ENCODE measurements around the gene ELK1. TPM values are rescaled to one million over a fixed set of nuclear protein-coding genes. Genes with fewer than 3 reads are reported as not detected.

Gene ELK1
- total RNA-seq, 2 donors from 2014 or later, result 23.8 to 33.4 TPM

DNA sequence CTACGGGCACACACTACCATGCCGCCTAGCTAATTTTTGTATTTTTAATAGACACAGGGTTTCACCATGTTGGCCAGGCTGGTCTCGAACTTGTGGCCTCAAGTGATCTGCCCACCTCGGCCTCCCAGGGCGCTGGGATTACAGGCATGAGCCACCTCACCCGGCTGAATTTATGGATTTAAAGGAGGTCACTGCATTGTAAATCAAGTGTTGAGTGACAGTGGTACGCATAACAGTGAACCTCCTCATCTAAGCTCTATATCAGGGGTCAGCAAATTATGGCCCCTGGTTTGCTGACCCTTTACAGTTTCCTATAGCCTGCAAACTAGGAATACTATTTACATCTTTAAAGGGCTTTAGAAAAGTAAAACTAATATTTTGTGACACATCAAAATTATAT, 11.2 kb upstream of the ELK1 start:
- Histone ChIP-seq H3K27me3 (replicated peaks; ENCODE audit: insufficient read depth) (no peaks in the 10 kb centered on the region), H3K4me3 (no peak overlapping the region), H3K4me1 (ENCODE audit: control insufficient read depth in 1 of 2, low read depth in 2 of 2) (peaks cover 0 to 4% of the 10 kb centered on the region in 2 donors), H3K27ac (no peak overlapping the region), H3K9me3 (no peaks in the 10 kb centered on the region), H3K36me3 (peaks cover 3% of the 10 kb centered on the region)
- TF ChIP-seq, protein P1, sequence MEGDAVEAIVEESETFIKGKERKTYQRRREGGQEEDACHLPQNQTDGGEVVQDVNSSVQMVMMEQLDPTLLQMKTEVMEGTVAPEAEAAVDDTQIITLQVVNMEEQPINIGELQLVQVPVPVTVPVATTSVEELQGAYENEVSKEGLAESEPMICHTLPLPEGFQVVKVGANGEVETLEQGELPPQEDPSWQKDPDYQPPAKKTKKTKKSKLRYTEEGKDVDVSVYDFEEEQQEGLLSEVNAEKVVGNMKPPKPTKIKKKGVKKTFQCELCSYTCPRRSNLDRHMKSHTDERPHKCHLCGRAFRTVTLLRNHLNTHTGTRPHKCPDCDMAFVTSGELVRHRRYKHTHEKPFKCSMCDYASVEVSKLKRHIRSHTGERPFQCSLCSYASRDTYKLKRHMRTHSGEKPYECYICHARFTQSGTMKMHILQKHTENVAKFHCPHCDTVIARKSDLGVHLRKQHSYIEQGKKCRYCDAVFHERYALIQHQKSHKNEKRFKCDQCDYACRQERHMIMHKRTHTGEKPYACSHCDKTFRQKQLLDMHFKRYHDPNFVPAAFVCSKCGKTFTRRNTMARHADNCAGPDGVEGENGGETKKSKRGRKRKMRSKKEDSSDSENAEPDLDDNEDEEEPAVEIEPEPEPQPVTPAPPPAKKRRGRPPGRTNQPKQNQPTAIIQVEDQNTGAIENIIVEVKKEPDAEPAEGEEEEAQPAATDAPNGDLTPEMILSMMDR (IDR thresholded peaks at IDR 0.05), result no peak
- DNase-seq (ENCODE audit: low spot score), result no peak
- ATAC-seq (ENCODE audit: insufficient number of reproducible peaks, low FRiP score, low read depth), result no peak

DNA sequence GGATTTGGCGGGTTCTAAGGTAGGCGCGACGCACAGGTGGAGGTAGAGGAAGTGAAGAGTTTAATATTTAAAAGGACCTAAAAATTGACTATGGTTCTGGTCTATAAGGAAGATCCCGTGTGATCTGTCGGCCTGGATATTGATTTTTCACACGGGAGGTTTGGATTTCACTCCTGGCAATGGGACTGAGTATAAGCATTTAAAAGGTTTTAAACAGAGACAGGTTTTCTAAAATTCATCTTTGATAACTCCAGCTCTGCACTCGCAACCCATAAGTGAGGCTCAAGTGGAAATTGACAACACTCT, 9.0 kb upstream of the ELK1 start:
- H3K4me3 ChIP-seq, result peak overlapping the region; percentile 84
- no peak for DNase-seq (ENCODE audit: low spot score)
- TF ChIP-seq, protein P1 (IDR thresholded peaks at IDR 0.05), result no peak

DNA sequence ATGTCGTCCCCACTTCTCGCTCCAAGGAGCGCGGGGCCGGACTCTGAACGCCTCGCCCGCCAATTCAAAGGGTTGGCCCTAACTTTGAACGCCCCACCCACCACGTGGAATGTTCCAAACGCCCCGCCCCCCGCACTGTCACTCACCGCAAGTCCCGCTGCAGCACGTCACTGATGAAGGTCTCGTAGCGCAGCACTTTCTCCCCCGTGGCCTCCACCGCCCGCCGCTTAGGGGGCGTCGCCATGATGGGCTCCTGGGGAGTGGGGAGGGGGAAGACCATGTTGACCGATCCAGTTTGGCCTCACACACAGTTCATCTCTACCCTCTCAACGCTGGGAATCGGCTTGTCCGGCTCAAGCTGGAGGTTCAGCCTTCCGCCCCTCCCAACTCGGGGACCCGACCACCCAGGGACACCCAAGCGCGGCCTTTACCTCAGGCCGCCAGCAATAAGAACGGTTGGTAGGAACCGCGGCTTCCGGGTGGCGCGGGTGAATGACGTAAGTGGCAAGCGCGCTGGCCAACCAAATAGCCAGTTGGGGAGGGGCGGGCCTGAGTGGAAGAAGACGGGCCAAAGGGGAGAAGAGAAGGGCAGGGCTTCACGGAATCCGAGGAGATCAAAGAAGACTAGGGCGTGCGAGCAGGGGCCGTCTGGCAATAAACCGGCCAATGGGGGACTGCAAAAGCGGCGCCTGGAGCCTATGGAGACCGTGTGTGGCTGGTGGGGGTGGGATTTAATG, 8.5 kb upstream of the ELK1 start, which contains the start of gene UXT:
TSS of gene UXT (minus strand) at position 497 of the 737 bp plus-strand sequence. CDS start at position 244, 253 bp downstream.
- H3K9me3 ChIP-seq, result no peaks in the 10 kb centered on the region
- ATAC-seq (ENCODE audit: insufficient number of reproducible peaks, low FRiP score, low read depth) (peak; percentile 84), DNase-seq (ENCODE audit: low spot score) (peak; percentile 63)
- H3K4me1 ChIP-seq (ENCODE audit: control insufficient read depth in 1 of 2, low read depth in 2 of 2), result peaks cover 0 to 4% of the 10 kb centered on the region in 2 donors
- TF ChIP-seq, protein P1 (IDR thresholded peaks at IDR 0.05), result no peak
- H3K27me3 ChIP-seq (replicated peaks; ENCODE audit: insufficient read depth), result no peaks in the 10 kb centered on the region
- H3K36me3 ChIP-seq, result peaks cover 3% of the 10 kb centered on the region
- H3K4me3 ChIP-seq, result peak within 1 kb of the TSS; percentile 84
- H3K27ac ChIP-seq, result peak within 1 kb of the TSS; percentile 95 to 97

More for the DNA sequence above, 9.0 kb upstream of the ELK1 start:
- Histone ChIP-seq H3K4me1 (ENCODE audit: control insufficient read depth in 1 of 2, low read depth in 2 of 2) (peaks cover 0 to 4% of the 10 kb centered on the region in 2 donors), H3K27ac (peak overlapping the region; percentile 95 to 97), H3K9me3 (no peaks in the 10 kb centered on the region), H3K27me3 (replicated peaks; ENCODE audit: insufficient read depth) (no peaks in the 10 kb centered on the region), H3K36me3 (peaks cover 3% of the 10 kb centered on the region)
- ATAC-seq (ENCODE audit: insufficient number of reproducible peaks, low FRiP score, low read depth), result no peak

DNA sequence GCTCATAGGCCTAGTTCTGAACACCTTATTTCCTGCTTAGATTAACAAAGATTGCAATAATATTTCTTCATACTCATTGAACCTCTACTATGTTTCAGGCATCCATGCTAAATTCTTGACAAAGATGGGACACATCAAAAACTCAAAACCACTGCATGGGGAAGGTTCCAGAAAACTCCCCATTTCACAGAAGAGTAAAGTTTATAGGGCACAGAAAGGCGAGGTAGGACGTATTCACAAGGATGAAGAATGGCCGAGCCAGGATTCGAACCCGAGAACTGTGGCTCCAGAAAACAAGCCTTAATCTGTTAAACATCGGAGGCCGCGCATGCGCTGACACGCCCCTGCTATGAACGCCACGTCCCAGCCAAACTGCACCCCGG, 7.9 kb upstream of the ELK1 start:
- no peak for ATAC-seq (ENCODE audit: insufficient number of reproducible peaks, low FRiP score, low read depth)
- Histone ChIP-seq H3K4me1 (ENCODE audit: control insufficient read depth in 1 of 2, low read depth in 2 of 2) (peaks cover 0 to 4% of the 10 kb centered on the region in 2 donors), H3K27ac (peak overlapping the region; percentile 95 to 97), H3K27me3 (replicated peaks; ENCODE audit: insufficient read depth) (no peaks in the 10 kb centered on the region), H3K9me3 (no peaks in the 10 kb centered on the region), H3K36me3 (peaks cover 3% of the 10 kb centered on the region), H3K4me3 (peak overlapping the region; percentile 84)
- DNase-seq (ENCODE audit: low spot score), result no peak
- TF ChIP-seq, protein P1 (IDR thresholded peaks at IDR 0.05), result no peak

DNA sequence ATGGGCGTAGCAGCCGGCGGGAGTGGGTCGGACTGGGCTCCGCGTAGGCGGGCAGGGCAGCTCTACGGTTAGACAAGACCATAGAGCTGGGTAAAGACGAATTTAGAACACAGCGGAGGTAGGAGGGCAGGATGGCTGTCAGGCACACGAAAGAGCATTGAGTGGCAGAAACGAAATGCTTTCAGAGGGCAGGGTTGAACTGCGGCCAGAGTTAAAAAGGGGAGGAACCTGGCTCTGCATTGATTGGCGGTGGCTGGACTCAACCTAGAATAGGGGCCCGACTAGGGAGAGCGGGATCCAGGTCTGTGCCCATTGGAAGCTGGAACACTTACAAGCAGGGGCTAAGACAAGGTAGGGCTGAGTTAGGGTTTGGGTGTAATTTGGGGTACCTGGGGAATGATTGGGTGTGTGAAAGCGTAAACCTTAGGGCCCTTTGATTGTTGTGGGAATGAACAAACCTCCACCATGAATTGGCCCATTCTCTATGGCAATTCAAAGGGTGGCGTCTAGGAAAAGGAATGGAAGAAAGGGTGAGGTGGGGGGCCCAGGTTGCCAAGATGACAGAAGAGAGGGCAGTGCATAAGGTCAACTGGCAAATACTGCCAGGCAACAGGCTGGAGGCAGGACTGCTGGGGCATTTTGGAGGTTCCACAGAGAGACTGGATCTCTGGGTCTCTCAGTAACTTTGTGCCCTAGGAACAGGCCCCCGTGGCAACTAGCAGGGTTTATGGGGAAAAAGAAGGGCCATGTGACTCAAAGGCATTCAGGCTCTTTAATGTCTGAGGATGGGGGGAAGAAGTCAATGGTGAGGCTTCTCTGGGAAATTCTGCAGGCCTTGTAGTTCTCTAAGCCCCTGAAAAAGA, 911 bp upstream of the ELK1 start:
- Histone ChIP-seq H3K4me1 (ENCODE audit: control insufficient read depth in 1 of 2, low read depth in 2 of 2) (peaks cover 6 to 26% of the 10 kb centered on the region in 2 donors), H3K9me3 (no peaks in the 10 kb centered on the region), H3K27me3 (replicated peaks; ENCODE audit: insufficient read depth) (no peaks in the 10 kb centered on the region), H3K36me3 (no peaks in the 10 kb centered on the region), H3K27ac (peak overlapping the region; percentile 72 to 78), H3K4me3 (peak overlapping the region; percentile 86)
- TF ChIP-seq, protein P1 (IDR thresholded peaks at IDR 0.05), result no peak
- DNase-seq (ENCODE audit: low spot score), result no peak
- ATAC-seq (ENCODE audit: insufficient number of reproducible peaks, low FRiP score, low read depth), result peak; percentile 4
